Gastrocnemius medialis (tissue), 4 donors: Measurements from ENCODE around the gene SLC9A4. TPM values are rescaled to one million over a fixed set of nuclear protein-coding genes. Genes with fewer than 3 reads are reported as not detected.

ENCODE experiments used
- ATAC-seq, 2 donors: fragments of 150-250 bp; one replicate each; pipeline ENCODE4 v1.9.1; 2016
- DNase-seq, 2 donors: peaks; one replicate each; pipeline ENCODE4 v3.0.0-alpha.2; 2019
- H3K27ac ChIP-seq, 4 donors: fragments of 200-600 bp; sonication (generic); 1 replicate in 1 of 4; 2 replicates in 3 of 4; pipeline ENCODE4 v1.5.1; 2016 to 2018; ENCODE audit warnings: mild to moderate bottlenecking in 2 of 4, moderate library complexity in 1 of 4
- H3K27me3 ChIP-seq, 3 donors: fragments of 200-600 bp; sonication (generic) in 2 of 3; 1 replicate in 1 of 3; 2 replicates in 2 of 3; pipeline versions ENCODE4 v1.5.1 to v1.6.0; 2016 to 2019; ENCODE audit warnings: mild to moderate bottlenecking in 1 of 3, moderate library complexity in 1 of 3
- H3K36me3 ChIP-seq, 2 donors: fragments of 200-600 bp; sonication (generic) in 1 of 2; one replicate each; pipeline ENCODE4 v1.5.1; 2017 to 2018
- H3K4me1 ChIP-seq, 2 donors: fragments of 200-600 bp; sonication (generic) in 1 of 2; one replicate each; pipeline ENCODE4 v1.5.1; 2016 to 2017; ENCODE audit warnings: mild to moderate bottlenecking in 2 of 2
- H3K4me3 ChIP-seq, 4 donors: fragments of 200-600 bp; sonication (generic) in 3 of 4; 1 replicate in 1 of 4; 2 replicates in 3 of 4; pipeline ENCODE4 v1.5.1; 2016 to 2019; ENCODE audit warnings: mild to moderate bottlenecking in 2 of 4
- H3K9me3 ChIP-seq, 3 donors: fragments of 200-600 bp; sonication (generic) in 2 of 3; 1 replicate in 1 of 3; 2 replicates in 2 of 3; pipeline ENCODE4 v1.5.1; 2016 to 2019
- CTCF ChIP-seq, 5 experiments: fragments of 450-650 bp in 3 of 5; fragments of 200-600 bp in 2 of 5; sonication (generic) in 2 of 5; IDR thresholded peaks in 4 of 5; conservative IDR thresholded peaks in 1 of 5; 1 replicate in 4 of 5; 2 replicates in 1 of 5; pipeline ENCODE4 v1.5.1; 2016 to 2019; ENCODE audit warnings: antibody characterized with exemption in 5 of 5, mild to moderate bottlenecking in 3 of 5, moderate library complexity in 3 of 5
- POLR2A ChIP-seq, 2 donors: fragments of 450-650 bp; IDR thresholded peaks; one replicate each; pipeline ENCODE4 v1.6.1; 2017; ENCODE audit warnings: antibody characterized with exemption in 2 of 2, mild to moderate bottlenecking in 2 of 2, moderate library complexity in 2 of 2
- in situ Hi-C, 4 donors: fragments of 200-750 bp; cut with MboI; loops; one replicate each; pipeline versions ENCODE4 v1.15.0 to v1.8.0; 2017; ENCODE audit warnings: low sequenced_read_pairs in 4 of 4
- intact Hi-C: fragments of 100-400 bp; cut with DNase I; formaldehyde crosslinking; loops from one replicate; pipeline ENCODE4 v1.15.1; 2023; ENCODE audit warnings: low total_unique reads
- total RNA-seq, 4 donors: library from RNA; depleted of rRNA; stranded (reverse); fragments of >200 nt; gene quantifications; one replicate each; pipeline versions ENCODE4 v1.1.0 to v1.2.3, GENCODE V29; 2016

The SLC9A4 gene
- total RNA-seq, 4 donors from 2014 or later, result not detected

- in situ Hi-C loops, result loop anchor here in 3 of 4 donors (25.0 kb wide), 3 partner anchors 148 to 448 kb away; partner anchors contain the start of gene IL1R2 (in 1 of the 3)
- ATAC-seq (no peak), DNase-seq (no peak)
- H3K9me3 ChIP-seq, result no peaks in the 10 kb centered on the region
- TF ChIP-seq CTCF (IDR thresholded peaks at IDR 0.05 in 4 of 5, conservative IDR thresholded peaks at IDR 0.05 in 1 of 5) (no peak), POLR2A (IDR thresholded peaks at IDR 0.05) (no peak)
- no peak overlapping the region for H3K4me3 ChIP-seq
- no peaks in the 10 kb centered on the region for H3K27me3 ChIP-seq
- no peaks in the 10 kb centered on the region for H3K4me1 ChIP-seq
- intact Hi-C loops, result no loop called here
- H3K27ac ChIP-seq, result no peak overlapping the region
- no peaks in the 10 kb centered on the region for H3K36me3 ChIP-seq
These were observed 37.3 kb upstream of the SLC9A4 start for GRCh38 chr2:102435741-102436140.

GRCh38 chr2:102436323-102436722, 36.7 kb upstream of the SLC9A4 start:
- intact Hi-C loops (no loop called here), in situ Hi-C loops (loop anchor here in 3 of 4 donors (25.0 kb wide), 3 partner anchors 149 to 449 kb away; partner anchors contain the start of gene IL1R2 (in 1 of the 3))

GRCh38 chr2:102437122-102437521, 35.9 kb upstream of the SLC9A4 start:
- DNase-seq (no peak), ATAC-seq (no peak)
- no peak overlapping the region for H3K27ac ChIP-seq
- intact Hi-C loops, result no loop called here
- no peak overlapping the region for H3K4me3 ChIP-seq
- H3K4me1 ChIP-seq, result no peaks in the 10 kb centered on the region
- no peaks in the 10 kb centered on the region for H3K9me3 ChIP-seq
- in situ Hi-C loops, result loop anchor here in 3 of 4 donors (25.0 kb wide), 3 partner anchors 150 to 450 kb away; partner anchors contain the start of gene IL1R2 (in 1 of the 3)
- TF ChIP-seq POLR2A (IDR thresholded peaks at IDR 0.05) (no peak), CTCF (IDR thresholded peaks at IDR 0.05 in 4 of 5, conservative IDR thresholded peaks at IDR 0.05 in 1 of 5) (no peak)
- H3K27me3 ChIP-seq, result no peaks in the 10 kb centered on the region
- no peaks in the 10 kb centered on the region for H3K36me3 ChIP-seq

More at GRCh38 chr2:102436323-102436722, 36.7 kb upstream of the SLC9A4 start:
- Histone ChIP-seq H3K9me3 (no peaks in the 10 kb centered on the region), H3K27ac (no peak overlapping the region), H3K4me3 (no peak overlapping the region), H3K4me1 (no peaks in the 10 kb centered on the region), H3K27me3 (no peaks in the 10 kb centered on the region), H3K36me3 (no peaks in the 10 kb centered on the region)
- no peak for ATAC-seq
- TF ChIP-seq CTCF (IDR thresholded peaks at IDR 0.05 in 4 of 5, conservative IDR thresholded peaks at IDR 0.05 in 1 of 5) (no peak), POLR2A (IDR thresholded peaks at IDR 0.05) (no peak)
- DNase-seq, result no peak

- in situ Hi-C loops, result loop anchor here in 3 of 4 donors (25.0 kb wide), 3 partner anchors 151 to 451 kb away; partner anchors contain the start of gene IL1R2 (in 1 of the 3)
- no peak for ATAC-seq
- H3K4me3 ChIP-seq, result no peak overlapping the region
These were observed 34.9 kb upstream of the SLC9A4 start for GRCh38 chr2:102438111-102438510.

More at GRCh38 chr2:102438111-102438510, 34.9 kb upstream of the SLC9A4 start:
- intact Hi-C loops, result no loop called here
- DNase-seq, result no peak
- Histone ChIP-seq H3K36me3 (no peaks in the 10 kb centered on the region), H3K27ac (no peak overlapping the region), H3K9me3 (no peaks in the 10 kb centered on the region), H3K27me3 (no peaks in the 10 kb centered on the region), H3K4me1 (no peaks in the 10 kb centered on the region)
- TF ChIP-seq POLR2A (IDR thresholded peaks at IDR 0.05) (no peak), CTCF (IDR thresholded peaks at IDR 0.05 in 4 of 5, conservative IDR thresholded peaks at IDR 0.05 in 1 of 5) (no peak)
